GM12891 (cell line): Measurements from ENCODE around the gene EPS8.

Experiments used
- DNase-seq: peaks from one replicate; pipeline ENCODE4 v3.0.0; 2011; ENCODE audit warnings: low spot score; ENCODE audit not compliant: insufficient read length
- FAIRE-seq: peaks from 2 replicates; lab custom pipeline; 2011; peaks lifted over from hg19 to GRCh38; lab: Jason Lieb, UNC
- PAX5 ChIP-seq: IDR thresholded peaks from 2 replicates; pipeline ENCODE4 v1.6.1; 2011; ENCODE audit warnings: low read length, moderate library complexity, mild to moderate bottlenecking; ENCODE audit not compliant: insufficient read depth, severe bottlenecking
- POLR2A ChIP-seq: IDR thresholded peaks from 2 replicates; pipeline ENCODE4 v1.6.1; 2011; ENCODE audit warnings: low read depth, low read length, control low read depth
- POLR2AphosphoS5 ChIP-seq: IDR thresholded peaks from 2 replicates; pipeline ENCODE4 v1.6.1; 2011; ENCODE audit warnings: low read depth, low read length, control low read depth
- POU2F2 ChIP-seq: IDR thresholded peaks from 2 replicates; pipeline ENCODE4 v1.6.1; 2011; ENCODE audit warnings: low read depth, mild to moderate bottlenecking, control low read depth, low read length, moderate library complexity
- SPI1 ChIP-seq: IDR thresholded peaks from 2 replicates; pipeline ENCODE4 v1.6.1; 2011; ENCODE audit warnings: low read depth, low read length, control low read depth
- TAF1 ChIP-seq: IDR thresholded peaks from 2 replicates; pipeline ENCODE4 v1.6.1; 2011; ENCODE audit warnings: low read depth, low read length, control low read depth

EPS8 gene

DNA sequence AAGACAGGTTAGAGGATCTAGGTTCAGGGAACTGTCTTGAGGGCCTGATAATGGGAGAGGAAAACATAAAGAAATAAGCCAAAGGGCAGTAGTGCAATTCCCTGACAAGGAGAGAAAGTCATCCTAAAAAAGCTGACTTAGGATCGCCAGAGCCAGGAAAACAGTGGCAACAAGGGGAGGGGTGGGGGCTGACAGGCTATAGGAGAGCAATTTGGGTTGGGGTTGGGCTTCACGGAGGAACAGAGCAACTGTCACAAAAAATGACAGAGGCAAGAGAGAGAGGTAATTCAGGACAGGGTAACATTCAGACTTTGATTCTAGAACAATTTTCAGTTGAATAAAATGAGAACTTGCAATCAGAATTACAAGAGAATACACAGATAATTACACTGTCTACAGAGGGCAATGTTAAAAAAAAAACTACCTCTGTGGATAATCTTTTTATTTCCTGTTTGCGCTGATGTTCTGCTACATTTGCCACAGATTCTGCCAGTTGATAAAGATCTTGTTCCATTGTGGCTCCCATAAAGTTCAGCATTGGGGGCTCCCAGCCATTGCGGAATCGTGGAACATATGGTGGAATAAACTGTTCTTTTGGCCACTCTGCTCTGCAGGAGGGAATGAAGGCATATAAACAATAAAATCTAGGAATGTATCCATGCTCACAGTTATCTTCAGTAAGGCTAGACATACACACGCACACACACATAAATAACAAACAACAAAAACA lies 138.6 kb downstream of the EPS8 start:
- no peak for TF ChIP-seq PAX5
- no peak for TF ChIP-seq POLR2A
- TF ChIP-seq TAF1: no peak
- no peak for TF ChIP-seq SPI1
- no peak for TF ChIP-seq POLR2AphosphoS5
- TF ChIP-seq POU2F2: no peak
- DNase-seq: no peak
- FAIRE-seq: no peak

DNA sequence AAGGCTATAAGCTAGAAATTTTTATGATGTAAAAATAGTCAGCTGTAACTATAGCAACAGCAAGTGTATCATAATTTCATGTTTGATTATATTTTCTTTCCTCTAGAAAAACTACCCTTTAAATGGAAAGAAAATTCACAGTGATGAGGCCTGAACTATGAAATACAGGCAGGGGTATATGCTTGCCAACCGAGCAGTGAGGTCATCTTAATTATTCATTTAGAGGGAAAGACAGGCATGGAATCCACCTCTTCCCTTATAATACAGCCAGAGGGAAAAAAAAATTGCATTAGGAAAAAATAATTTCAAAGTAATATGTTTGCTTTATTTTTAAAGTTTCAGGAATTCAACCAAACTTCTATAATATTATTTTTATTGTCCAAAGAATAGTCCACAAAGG lies 139.8 kb downstream of the EPS8 start:
- no peak for DNase-seq
- TF ChIP-seq PAX5 (no peak), POLR2A (no peak), TAF1 (no peak), POU2F2 (no peak), SPI1 (no peak), POLR2AphosphoS5 (no peak)
- no peak for FAIRE-seq

DNA sequence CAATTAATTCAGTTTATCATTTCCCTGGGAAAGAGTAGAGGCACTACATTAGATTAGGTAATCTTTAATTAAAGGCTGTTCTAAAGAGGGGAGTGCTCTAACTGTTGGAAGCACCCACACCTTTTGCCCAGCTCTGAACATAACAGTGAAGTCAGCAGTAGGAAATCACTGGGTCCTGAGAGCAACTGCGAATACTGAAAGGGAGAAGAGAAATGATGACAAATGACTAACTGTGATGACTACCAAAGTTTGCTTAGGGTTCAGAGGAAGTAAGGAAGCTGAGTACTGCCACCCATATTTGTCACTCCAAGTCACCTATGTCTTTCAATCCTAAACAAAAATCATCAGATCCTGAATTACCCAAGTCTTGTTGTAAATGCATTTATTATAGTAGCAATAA lies 140.6 kb downstream of the EPS8 start:
- no peak for TF ChIP-seq POU2F2
- TF ChIP-seq PAX5: no peak
- TF ChIP-seq POLR2A: no peak
- no peak for TF ChIP-seq POLR2AphosphoS5
- TF ChIP-seq SPI1: no peak
- TF ChIP-seq TAF1: no peak
- DNase-seq (no peak), FAIRE-seq (no peak)

DNA sequence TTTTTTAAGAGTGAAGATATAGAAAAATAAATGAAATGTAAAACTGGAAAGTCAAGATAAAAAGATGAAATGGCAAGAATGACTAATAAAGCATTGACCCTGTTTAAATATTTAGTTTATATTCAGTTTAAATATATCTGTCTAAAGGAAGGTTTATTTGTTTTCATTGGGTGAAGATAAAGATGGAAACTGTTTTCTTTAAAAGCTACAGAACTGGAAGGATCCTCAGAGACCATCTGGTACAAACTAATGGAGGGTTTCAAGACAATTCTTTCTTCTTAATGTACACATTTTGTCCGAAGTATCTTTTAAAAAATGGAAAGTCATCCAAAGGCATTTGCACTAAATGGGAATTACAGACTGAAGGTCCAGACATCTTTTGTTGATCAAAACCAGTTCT lies 142.6 kb downstream of the EPS8 start:
- TF ChIP-seq POLR2A: no peak
- DNase-seq (no peak), FAIRE-seq (no peak)

DNA sequence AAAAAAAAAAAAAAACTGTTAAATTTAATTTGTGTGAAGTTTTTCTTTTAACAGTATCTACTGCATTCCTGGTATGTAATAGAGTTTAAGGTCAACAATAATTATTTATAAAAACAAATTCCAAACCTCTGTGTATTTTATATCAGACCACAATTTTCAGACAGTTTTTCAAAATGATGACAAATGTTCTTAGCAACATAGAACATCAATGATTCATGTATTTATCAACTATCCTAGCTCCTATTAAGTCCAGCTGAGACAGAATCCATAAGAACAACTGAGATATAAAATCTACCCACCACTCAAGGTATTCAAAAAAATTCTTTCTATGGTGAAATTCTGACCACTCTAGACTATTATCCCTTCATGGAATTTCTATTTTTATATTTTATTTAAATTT lies 144.5 kb downstream of the EPS8 start:
- no peak for TF ChIP-seq POLR2A
- TF ChIP-seq POU2F2: no peak
- TF ChIP-seq TAF1: no peak
- no peak for TF ChIP-seq POLR2AphosphoS5
- no peak for TF ChIP-seq SPI1
- TF ChIP-seq PAX5: no peak
- no peak for FAIRE-seq
- DNase-seq: no peak

DNA sequence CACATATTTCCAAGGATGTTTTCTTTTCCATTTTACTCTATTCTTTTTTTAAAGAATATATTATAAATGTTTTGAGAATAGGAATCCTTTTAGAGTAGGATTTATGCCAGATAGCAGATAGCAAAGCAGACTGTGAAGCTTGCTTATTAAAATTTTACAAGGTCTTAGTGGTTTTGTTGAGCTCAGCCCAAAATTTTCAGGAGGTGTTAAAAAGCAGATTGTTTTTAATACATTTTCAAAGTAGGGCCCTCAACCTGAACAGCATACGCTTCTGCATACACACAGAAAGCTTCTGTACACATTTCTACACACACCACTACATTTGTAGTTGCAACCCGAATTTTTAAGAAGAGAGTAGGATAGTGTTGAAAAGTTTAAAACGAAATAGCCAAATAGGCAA lies 151.0 kb downstream of the EPS8 start:
- TF ChIP-seq POLR2AphosphoS5 (no peak), PAX5 (no peak), SPI1 (no peak), TAF1 (no peak), POLR2A (no peak)
- DNase-seq (no peak), FAIRE-seq (no peak)

DNA sequence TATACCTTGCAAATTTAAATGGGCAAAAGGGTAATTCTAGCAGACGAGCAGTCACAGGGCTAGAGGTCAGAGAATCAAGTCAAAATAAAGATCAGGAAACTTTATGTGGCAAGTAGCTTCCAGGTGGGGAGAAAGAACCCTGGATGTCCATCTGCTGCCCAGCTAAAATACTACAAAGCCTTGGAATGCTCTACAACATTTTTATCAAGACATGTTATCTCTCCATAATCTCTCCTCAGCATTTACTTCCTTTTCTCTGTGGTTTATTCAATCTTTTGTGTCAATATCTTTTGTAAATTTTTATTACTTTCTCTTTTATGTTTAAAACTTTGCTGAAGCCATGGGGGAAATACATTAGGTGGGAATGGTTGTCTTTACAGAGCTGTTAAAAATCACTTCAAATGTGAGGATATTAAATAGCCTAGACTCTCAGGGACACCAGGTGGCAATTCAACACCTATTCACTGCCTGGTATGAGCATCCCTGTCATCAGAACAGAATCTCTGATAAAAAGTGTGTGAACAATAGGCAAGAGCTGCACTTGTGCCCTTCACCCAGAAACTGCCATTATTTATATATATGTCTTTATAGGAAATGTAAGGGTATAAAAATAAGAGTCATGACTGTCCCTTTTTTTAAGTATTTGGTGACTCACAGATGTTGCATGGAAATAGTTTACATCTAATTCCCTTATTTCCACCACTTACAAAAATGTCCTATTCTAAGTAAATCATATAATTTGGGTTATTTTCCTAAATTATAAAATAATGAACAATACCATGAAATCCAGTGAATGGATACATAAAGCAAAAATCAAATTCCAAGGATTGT lies 152.9 kb downstream of the EPS8 start:
- no peak for FAIRE-seq
- no peak for DNase-seq
- TF ChIP-seq POU2F2 (no peak), TAF1 (no peak), POLR2AphosphoS5 (no peak), PAX5 (no peak), SPI1 (no peak), POLR2A (no peak)

DNA sequence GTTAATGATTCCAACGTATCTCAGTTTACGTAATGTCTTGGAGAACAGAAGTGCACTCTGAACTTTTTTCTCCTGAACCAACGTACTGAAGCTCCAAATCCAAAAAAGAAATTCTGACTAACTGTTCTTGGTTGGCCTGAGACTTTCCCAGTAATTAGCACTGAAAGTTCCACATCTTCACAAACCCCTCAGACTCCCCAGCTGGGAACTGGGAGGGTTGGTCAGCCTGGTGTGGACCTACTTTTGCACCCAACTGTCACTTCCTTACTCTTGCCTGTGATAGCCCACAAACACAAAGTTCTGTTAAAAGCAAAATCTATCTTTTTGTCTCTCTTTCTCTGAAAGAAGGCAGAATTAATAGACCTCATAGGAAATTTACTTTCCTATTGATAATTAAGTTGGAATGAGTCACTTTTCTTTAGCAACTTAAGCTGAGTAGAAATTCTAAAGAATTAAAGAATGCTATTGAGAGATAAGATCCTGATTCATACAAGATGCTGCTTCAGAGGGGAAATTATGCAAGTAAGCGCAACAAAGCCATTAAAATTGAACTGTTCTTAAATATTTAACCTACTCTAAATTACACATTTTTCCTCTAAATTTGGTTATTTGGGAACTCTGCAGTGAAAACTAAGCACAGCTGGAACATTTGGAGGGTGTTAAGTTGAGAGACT lies 155.0 kb downstream of the EPS8 start:
- TF ChIP-seq POLR2A (no peak), POLR2AphosphoS5 (no peak), POU2F2 (no peak), PAX5 (no peak), TAF1 (no peak), SPI1 (no peak)
- FAIRE-seq: no peak
- DNase-seq: no peak

DNA sequence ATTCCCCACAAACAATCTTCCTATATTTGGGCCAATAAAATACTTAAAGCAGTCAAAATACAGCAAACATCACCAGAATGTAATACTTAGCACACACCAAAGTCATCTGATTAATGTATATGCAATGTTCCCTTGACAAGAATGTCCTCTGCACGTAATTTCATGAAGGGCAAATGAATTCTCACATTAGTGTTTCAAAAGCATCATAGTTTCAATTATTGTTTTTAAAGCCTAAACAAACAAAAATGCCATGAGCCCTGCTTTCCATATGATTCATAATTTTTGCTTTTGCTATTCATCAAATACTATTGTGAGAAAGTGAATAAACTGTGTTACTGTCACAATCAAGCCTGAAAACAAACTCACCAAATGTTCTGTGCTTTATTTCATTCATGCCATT lies 156.0 kb downstream of the EPS8 start:
- no peak for DNase-seq
- TF ChIP-seq PAX5: no peak
- TF ChIP-seq POU2F2: no peak
- no peak for TF ChIP-seq TAF1
- no peak for TF ChIP-seq POLR2AphosphoS5
- TF ChIP-seq SPI1: no peak
- TF ChIP-seq POLR2A: no peak
- FAIRE-seq: no peak

DNA sequence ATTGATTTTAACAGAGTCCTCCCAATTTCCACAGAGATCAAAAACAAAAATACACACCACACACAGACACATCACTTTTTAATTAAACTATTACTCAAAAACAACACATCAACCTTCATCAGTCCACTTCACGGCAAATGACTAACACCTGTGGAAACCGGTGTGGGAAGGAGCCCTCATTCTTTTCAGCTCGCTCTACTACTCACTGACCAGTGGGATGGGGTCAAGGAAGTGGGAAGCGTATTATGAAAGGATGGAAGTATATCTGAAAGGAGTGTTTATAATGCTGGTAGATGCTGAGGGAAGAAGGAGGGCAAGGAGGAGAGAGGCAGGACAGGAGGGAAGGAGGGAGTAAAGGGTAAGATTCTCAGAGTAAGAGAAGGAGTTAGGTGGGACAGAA lies 156.5 kb downstream of the EPS8 start:
- FAIRE-seq (no peak), DNase-seq (no peak)
- TF ChIP-seq POLR2A: no peak
- TF ChIP-seq POU2F2: no peak
- TF ChIP-seq PAX5: no peak
- no peak for TF ChIP-seq POLR2AphosphoS5
- no peak for TF ChIP-seq SPI1
- TF ChIP-seq TAF1: no peak
